Hematopoietic multipotent progenitor cell (in vitro differentiated cells): ENCODE results near the gene MARCHF10. TPM values are rescaled to one million over a fixed set of nuclear protein-coding genes. Genes with fewer than 3 reads are reported as not detected.

ENCODE experiments used
- DNase-seq, 3 donors: peaks; one replicate each; pipeline ENCODE4 v3.0.0-alpha.2; 2011 to 2015; ENCODE audit warnings: low read depth in 2 of 3, low spot score in 2 of 3
- total RNA-seq: library from RNA; depleted of rRNA; stranded (reverse); fragments of >200 nt; gene quantifications from one replicate; pipeline ENCODE4 v1.2.3, GENCODE V29; 2012

The MARCHF10 gene
- total RNA-seq, 1 donor: not detected

GRCh38 chr17:62724398-62725146 lies 83.5 kb downstream of the MARCHF10 start:
- peak; percentile 39 to 76 (median 72) for DNase-seq

GRCh38 chr17:62723842-62724241 lies 84.3 kb downstream of the MARCHF10 start:
- no peak for DNase-seq

DNA sequence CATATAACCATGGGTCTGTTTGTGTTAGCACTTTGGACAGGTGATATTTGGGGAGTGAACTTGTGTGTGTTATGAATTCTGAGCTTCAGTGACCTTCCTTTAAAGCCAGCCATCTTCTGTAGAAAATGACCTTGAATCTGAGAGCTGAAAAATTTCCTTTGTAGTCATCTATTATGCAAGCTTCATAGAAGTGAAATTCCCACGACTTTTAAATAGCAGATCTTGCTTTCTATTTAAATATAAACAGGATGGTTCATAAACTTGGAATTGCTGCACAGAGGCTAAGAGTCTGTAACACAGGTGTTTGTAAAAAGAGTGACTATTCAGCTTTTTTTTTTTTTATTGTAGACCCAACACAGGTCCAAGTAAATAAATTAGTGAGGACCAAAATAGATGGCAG lies 85.5 kb downstream of the MARCHF10 start:
- no peak for DNase-seq

GRCh38 chr17:62720126-62720850 lies 87.8 kb downstream of the MARCHF10 start:
- no peak for DNase-seq

DNA sequence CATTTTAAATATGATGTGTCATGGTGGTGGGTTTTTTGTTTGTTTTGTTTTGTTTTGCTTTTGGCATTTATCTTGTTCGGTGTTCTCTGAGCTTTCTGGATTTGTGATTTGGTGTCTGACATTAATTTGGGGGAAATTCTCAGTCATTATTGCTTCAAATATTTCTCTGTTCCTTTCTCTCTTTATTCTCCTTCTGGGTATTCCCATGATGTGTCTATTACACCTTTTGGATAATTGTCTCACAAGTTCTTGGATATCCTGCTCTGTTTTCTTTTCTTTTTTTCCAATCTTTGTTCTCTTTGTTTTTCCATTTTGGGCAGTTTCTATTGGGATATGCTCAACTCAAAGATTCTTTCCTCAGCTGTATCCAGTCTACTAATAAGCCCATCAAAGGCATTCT lies 88.5 kb downstream of the MARCHF10 start:
- DNase-seq: no peak

- DNase-seq: no peak
Measured at GRCh38 chr17:62718429-62718828, 89.7 kb downstream of the MARCHF10 start.

- DNase-seq: no peak
Measured at GRCh38 chr17:62717889-62718288, 90.2 kb downstream of the MARCHF10 start.

DNA sequence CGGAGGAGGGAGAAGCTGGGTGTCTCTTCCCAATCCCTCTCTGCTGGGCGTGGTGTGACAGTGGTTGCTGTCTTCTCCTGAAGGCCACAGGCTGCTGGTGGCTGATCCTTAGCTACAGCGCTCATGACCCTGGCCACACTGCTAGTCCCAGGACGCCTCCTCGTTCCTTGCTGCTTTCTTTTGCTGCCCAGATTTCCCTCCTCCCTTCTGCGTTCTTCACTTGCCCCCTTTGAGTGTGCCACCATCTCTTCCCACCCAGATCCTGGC lies 90.6 kb downstream of the MARCHF10 start:
- DNase-seq: no peak

GRCh38 chr17:62716834-62717588 lies 91.1 kb downstream of the MARCHF10 start:
- DNase-seq: no peak

GRCh38 chr17:62715882-62716390 lies 92.2 kb downstream of the MARCHF10 start:
- DNase-seq: no peak

GRCh38 chr17:62714016-62714777 lies 93.9 kb downstream of the MARCHF10 start:
- no peak for DNase-seq

DNA sequence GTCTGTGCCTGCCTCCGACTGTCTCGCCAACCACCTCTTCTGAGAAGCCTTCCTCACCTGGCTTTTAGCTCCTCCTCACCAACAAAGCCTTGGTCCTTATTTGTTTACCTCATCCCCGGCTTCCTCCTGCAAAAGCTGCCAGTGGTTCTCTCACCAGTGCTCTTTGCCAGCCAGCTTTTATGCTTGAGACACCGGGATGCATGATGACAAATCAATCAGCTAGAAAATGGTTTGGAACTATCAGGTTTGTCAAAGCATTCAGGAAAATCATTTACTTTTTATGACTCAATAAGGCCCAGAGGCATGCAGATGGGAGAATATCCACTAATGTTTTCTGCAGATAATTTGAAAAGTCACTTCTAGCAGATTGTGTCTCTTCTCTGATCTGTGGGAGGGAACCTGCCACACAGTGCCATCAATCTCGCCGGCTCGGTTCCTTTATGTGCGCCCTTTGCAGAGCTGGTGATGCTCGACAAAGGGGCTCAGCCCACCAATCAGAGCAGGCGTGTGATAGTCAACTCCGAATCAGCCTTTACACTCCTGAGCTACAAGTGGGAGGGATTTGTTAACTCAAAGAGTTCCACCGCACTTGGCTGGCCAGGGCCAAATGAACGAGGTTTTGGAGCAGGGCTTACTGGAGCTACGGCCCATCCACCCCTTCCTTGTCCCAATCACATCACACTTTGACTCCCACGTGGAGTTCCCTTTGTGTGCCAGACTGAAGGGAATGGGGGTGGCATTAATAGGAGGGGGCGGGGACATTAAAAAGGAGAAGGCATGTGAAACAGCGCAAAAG lies 94.8 kb downstream of the MARCHF10 start:
- DNase-seq: no peak

DNA sequence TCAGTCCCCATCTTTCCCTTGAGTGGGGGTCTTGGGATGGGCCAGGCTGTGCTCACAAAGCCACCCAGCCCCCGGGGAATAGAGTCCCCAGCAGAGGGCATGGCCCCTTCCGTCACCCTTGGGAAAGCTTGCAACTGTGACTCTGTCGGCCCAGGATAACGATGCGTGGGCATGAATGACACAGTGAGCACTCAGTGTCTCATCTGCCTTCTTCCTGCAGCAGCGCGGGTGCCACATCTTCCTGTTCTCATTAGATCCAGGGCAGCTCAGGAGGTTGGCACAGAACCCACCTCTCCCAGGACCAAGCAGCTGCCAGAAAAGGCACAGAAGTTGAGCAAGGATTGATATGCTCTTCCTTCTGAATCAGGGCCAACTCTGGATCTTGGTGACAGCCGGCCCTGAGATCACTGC lies 95.9 kb downstream of the MARCHF10 start:
- no peak for DNase-seq

- DNase-seq: no peak
Measured at GRCh38 chr17:62708587-62708986, 99.5 kb downstream of the MARCHF10 start.

DNA sequence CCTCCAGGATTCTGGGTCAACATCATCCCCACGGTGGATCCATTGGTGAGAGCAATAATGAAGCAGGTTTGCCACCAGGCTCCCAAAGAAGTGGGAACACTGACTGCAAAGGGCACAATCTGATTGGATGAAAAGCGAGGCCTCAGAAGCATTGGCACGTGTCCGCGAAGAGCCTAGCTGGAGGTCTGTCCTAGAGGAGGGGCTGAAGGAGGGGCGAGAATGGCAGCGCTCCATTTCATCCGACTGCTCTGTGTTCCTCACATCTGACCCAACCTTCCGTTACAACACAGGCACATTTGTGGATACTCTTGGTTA lies 100.7 kb downstream of the MARCHF10 start:
- no peak for DNase-seq

DNA sequence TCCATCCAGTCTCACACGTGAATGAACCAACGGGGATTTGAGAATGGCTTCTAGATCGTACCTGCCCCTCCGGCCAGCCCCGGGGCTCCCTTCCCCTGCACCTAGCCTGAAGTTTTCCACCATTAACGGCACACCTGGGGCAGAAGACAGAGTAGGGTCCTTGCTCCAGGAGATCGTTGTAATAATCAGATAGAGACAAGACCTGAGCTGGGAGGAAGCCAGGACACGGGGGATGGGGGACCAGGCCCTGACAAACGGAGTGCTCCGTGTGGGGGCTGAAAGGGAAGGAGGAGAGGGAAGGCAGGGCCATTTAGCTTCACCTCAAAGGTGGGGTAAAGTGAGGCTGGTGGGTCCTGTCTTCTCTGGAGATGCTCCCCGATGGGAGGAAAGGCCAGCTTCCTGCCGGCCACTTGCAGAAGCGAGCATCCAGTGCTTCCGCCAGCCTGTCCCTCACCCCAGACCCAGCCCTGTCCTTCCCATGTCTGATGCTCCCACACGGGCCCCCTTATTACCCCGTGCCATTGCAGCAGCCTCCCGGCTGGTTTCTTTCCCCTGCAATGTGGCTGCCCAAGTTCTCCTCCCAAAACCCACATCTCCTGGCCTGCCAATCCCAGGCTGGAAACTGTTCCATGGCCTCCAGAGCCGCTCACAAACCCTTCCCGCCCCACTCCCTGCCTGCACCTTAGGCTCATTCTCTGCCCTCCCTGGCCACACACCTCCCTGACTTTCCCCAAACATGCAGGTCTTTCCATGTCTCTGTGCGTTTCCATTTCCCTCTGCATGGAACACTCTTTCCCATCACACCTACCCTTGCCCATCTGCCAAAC lies 101.3 kb downstream of the MARCHF10 start:
- no peak for DNase-seq

- no peak for DNase-seq
Measured at GRCh38 chr17:62705778-62706597, 102.1 kb downstream of the MARCHF10 start.

DNA sequence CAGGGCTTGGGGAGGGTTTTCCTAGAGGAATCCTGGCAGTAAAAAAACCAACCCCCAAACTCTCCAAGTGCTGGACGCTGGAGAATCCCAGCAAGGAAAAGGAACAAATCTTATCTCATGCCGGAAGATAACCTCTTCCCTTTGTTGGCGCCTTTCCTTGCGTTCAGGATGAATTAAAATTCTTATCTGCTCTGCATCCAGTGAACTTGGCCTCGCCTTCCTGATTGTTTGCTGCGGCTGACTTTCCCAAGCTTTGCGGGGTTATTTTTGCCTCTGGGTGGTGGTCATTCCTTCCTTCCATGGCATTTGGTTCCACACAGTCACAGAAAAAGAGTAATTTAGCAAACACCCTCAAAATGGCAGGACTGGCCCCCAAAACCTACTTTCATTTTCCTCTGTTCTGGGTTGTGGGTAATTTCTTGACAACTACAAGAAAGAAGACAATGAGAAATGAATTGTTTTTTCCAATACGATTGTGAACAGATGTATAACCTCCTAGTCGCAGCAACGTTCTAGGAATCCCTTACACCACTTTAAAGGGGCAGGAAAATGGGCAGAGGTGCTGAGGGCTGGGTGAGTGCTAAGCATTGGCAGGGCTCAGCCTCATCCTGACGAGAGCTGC lies 102.8 kb downstream of the MARCHF10 start:
- DNase-seq: no peak
